GM19455 (cell line): ENCODE data around the gene IER5.

Source experiments
- ATAC-seq: cut with Tn5 transposase; IDR thresholded peaks from one replicate; pipeline ENCODE4 v1.9.1; 2021; ENCODE audit not compliant: unreplicated experiment

The IER5 gene

GRCh38 chr1:181131255-181131941, 42.9 kb downstream of the IER5 start:
- no peak for ATAC-seq

GRCh38 chr1:181133441-181133951, 45.0 kb downstream of the IER5 start:
- no peak for ATAC-seq

DNA sequence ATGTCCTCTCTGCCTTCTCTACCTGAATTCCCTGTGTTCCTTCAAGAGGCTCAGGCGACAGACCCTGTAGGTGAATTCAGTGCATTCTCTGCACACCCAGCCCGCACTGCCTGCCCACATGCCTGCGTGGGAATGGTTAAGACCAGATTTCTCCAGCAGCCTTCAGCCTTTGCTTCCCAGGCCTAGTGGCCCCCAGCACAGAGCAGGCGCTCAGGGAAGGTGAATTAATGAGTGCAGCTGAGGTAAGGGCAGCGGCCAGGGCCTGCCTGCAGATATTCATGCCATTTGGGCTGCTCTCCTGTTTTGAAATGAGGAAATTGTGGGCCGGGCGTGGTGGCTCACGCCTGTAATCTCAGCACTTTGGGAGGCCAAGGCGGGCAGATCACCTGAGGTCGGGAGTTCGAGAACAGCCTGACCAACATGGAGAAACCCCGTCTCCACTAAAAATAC, 45.5 kb downstream of the IER5 start:
- ATAC-seq: no peak

DNA sequence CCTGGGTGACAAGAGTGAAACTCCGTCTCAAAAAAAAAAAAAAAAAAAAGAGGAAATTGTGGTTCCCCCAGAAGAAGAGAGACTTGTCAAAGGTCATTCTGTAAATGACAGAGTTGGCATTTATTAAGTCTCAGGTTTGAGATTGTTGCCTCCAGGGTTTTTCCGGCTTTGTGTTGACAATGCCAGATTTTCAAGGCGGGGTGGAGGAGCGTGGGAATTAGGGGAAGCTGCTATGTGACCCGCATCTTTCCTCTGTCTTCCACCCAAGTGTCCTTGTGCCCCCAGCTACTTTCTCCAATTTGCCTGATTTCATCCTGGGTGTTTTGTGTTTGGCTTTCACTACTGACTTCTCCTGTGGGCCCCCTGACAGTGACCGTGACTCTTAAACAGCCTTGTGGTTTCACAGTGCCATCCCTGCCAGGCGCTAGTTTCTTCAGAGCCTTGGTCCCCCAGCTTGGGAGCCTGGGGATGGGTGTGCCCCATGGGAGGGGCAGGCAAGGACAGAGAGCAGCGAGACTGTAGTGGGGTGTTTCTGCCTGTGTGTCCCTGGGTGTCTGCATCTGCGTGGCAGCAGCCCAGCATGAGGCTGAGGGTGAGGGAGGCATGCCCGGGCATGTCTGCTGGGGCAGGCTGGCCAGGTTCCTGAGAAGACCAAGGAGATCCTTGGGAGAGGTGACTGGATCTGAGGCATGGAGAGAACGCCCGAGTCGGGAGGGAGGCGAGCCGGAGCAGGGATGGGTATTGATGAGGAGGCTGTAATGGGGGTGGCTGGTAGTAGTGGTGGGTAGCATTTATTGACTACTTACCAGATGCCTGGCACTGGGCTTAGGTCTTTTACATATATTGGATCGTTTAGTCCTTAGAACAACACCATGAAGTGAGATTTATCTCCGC, 46.3 kb downstream of the IER5 start:
- no peak for ATAC-seq

- peak; percentile 33 for ATAC-seq
Measured at GRCh38 chr1:181135437-181135731, 46.9 kb downstream of the IER5 start.

DNA sequence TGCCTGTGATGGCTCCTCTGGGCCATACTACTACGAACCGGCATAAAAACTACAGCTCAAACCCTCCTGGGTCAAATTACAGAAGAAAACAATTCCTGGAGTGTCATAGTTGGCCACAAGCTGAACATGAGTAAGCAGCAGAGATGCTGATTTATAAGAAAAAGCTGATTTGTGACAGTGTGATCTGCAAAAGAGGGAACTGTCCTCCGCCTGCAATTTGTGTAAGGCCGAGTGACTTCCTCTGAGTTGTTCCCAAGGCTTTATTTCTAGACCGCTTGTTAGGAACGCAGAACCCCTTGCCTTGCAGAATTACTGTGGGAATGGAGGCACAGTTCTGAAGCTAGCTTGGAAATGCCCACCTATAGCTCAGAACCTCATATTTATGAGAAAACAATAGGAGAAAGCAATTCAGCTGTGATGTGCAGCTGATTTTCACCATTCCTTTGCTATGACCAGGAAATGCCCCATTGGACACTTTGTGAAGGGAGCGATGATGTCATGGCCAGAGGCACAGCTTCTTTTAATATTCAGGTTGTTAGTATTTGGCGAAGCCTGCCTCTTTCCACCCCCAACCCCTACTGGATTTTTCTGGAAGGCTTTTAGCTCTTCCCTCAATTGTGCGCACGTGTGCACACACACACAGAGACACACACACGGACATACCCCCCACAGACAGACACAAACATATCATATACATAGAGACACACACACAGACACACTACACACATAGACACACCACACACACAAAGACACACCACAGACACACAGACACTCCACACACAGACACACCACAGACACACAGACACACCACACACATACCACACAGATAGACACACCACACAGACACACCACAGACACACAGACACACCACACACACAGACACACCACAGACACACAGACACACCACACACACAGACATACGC, 47.6 kb downstream of the IER5 start:
- ATAC-seq: no peak

DNA sequence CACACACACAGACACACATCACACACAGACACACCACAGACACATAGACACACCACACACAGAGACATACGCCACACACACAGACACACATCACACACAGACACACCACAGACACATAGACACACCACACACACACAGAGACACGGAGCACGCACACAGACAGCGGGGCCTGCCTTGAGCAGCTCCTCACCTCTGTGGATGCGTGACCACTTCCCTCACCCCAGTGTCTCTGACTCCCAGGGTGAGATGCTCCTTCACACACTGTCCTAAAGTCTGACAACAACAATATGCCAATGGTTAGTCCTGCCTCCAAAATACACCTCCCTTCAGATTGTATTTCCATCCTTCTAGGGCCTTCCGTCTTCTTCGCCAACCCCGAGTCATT, 48.2 kb downstream of the IER5 start:
- ATAC-seq: no peak

- ATAC-seq: no peak
Measured at GRCh38 chr1:181137217-181137743, 48.8 kb downstream of the IER5 start.

GRCh38 chr1:181139631-181140061, 51.1 kb downstream of the IER5 start:
- ATAC-seq: no peak

- no peak for ATAC-seq
Measured at GRCh38 chr1:181140398-181140797, 51.9 kb downstream of the IER5 start.

GRCh38 chr1:181140891-181141290, 52.4 kb downstream of the IER5 start:
- ATAC-seq: no peak

GRCh38 chr1:181141431-181141910, 53.0 kb downstream of the IER5 start:
- no peak for ATAC-seq
